ENCODE measurements around the gene CASP4. TPM values are rescaled to one million over a fixed set of nuclear protein-coding genes. Genes with fewer than 3 reads are reported as not detected.
A peak's percentile ranks its signal among the peaks of the same experiment; 100 is the strongest.
"Not testable (repeated sequence)": the region's sequence is repeated elsewhere in the genome, so short reads cannot be mapped to it uniquely, and the experiment has no call there.

CASP4 gene
- total RNA-seq, 2 experiments from 2014 or later = 138 TPM

GRCh38 chr11:104943561-104943960 is 24.8 kb downstream of the CASP4 start:
- Mint-ChIP-seq H3K36me3 (ENCODE audit: low read depth) (peaks cover 70% of the 10 kb centered on the region), H3K4me1 (peaks cover 4% of the 10 kb centered on the region), H3K4me3 (no peak overlapping the region), H3K27ac (peak overlapping the region; percentile 7), H3K9me3 (no peaks in the 10 kb centered on the region), H3K27me3 (no peaks in the 10 kb centered on the region)
- no peak for DNase-seq
- ChIA-PET CTCF (no interaction called here), POLR2A (no interaction called here)

GRCh38 chr11:104934594-104934993 is 33.8 kb downstream of the CASP4 start:
- peaks cover 36% of the 10 kb centered on the region for H3K4me1 Mint-ChIP-seq
- ChIA-PET POLR2A (interaction anchor here (0.6 to 2.1 kb wide), 3 partner anchors 18 to 99 kb away, joined by 3 to 6 read pairs (median 4); no protein-coding TSS in a partner anchor), CTCF (interaction anchor here (0.6 to 2.5 kb wide), 3 partner anchors 9 to 35 kb away, joined by 3 to 8 read pairs (median 3); no protein-coding TSS in a partner anchor)
- H3K27ac Mint-ChIP-seq = peak overlapping the region; percentile 82
- peak overlapping the region; percentile 43 for H3K4me3 Mint-ChIP-seq
- peaks cover 41% of the 10 kb centered on the region for H3K9me3 Mint-ChIP-seq
- peaks cover 57% of the 10 kb centered on the region for H3K36me3 Mint-ChIP-seq (ENCODE audit: low read depth)
- no peaks in the 10 kb centered on the region for H3K27me3 Mint-ChIP-seq
- DNase-seq = no peak

- ChIA-PET CTCF (interaction anchor here (0.6 to 2.5 kb wide), 2 partner anchors 13 to 36 kb away, joined by 3 to 8 read pairs; no protein-coding TSS in a partner anchor), POLR2A (interaction anchor here (0.6 to 2.1 kb wide), 3 partner anchors 17 to 100 kb away, joined by 3 to 6 read pairs (median 4); no protein-coding TSS in a partner anchor)
- peaks cover 36% of the 10 kb centered on the region for H3K4me1 Mint-ChIP-seq
- not testable (repeated sequence) for H3K4me3 Mint-ChIP-seq, DNase-seq, H3K27me3 Mint-ChIP-seq
- peaks cover 62% of the 10 kb centered on the region for H3K36me3 Mint-ChIP-seq (ENCODE audit: low read depth)
- H3K9me3 Mint-ChIP-seq = peaks cover 46% of the 10 kb centered on the region
- peak overlapping the region; percentile 82 for H3K27ac Mint-ChIP-seq
These were observed 34.3 kb downstream of the CASP4 start for GRCh38 chr11:104934073-104934472.

- Mint-ChIP-seq H3K27me3 (no peaks in the 10 kb centered on the region), H3K9me3 (peaks cover 60% of the 10 kb centered on the region), H3K27ac (no peak overlapping the region), H3K4me1 (peaks cover 15% of the 10 kb centered on the region), H3K4me3 (no peak overlapping the region), H3K36me3 (ENCODE audit: low read depth) (peaks cover 81% of the 10 kb centered on the region)
- CTCF ChIA-PET = interaction anchor here (1.4 kb wide), 1 partner anchor 13 kb away, joined by 6 read pairs; no protein-coding TSS in a partner anchor
- no peak for DNase-seq
- POLR2A ChIA-PET = no interaction called here
These were observed 39.6 kb downstream of the CASP4 start for GRCh38 chr11:104928811-104929210.

GRCh38 chr11:104926771-104927611 is 41.4 kb downstream of the CASP4 start:
- DNase-seq = no peak
- POLR2A ChIA-PET = no interaction called here
- Mint-ChIP-seq H3K27ac (no peak overlapping the region), H3K27me3 (no peaks in the 10 kb centered on the region), H3K4me3 (no peak overlapping the region), H3K4me1 (peaks cover 3% of the 10 kb centered on the region), H3K9me3 (peaks cover 60% of the 10 kb centered on the region), H3K36me3 (ENCODE audit: low read depth) (peaks cover 73% of the 10 kb centered on the region)
- CTCF ChIA-PET = no interaction called here

- peaks cover 55% of the 10 kb centered on the region for H3K9me3 Mint-ChIP-seq
- POLR2A ChIA-PET = no interaction called here
These were observed 42.5 kb downstream of the CASP4 start for GRCh38 chr11:104925850-104926249.

GRCh38 chr11:104918113-104918824 is 50.1 kb downstream of the CASP4 start:
- Mint-ChIP-seq H3K9me3 (peaks cover 11% of the 10 kb centered on the region), H3K36me3 (ENCODE audit: low read depth) (peaks cover 12% of the 10 kb centered on the region), H3K4me1 (peaks cover 42% of the 10 kb centered on the region), H3K4me3 (peak overlapping the region; percentile 83), H3K27ac (peak overlapping the region; percentile 74), H3K27me3 (no peaks in the 10 kb centered on the region)
- ChIA-PET CTCF (interaction anchor here (0.8 to 2.1 kb wide), 3 partner anchors 10 to 29 kb away, joined by 3 to 6 read pairs (median 3); partner anchors contain the start of gene CASP12), POLR2A (interaction anchor here (0.8 to 3.2 kb wide), 5 partner anchors 12 to 213 kb away, joined by 3 to 28 read pairs (median 4); partner anchors contain the start of gene CASP12)
- no peak for DNase-seq

More at GRCh38 chr11:104925850-104926249, 42.5 kb downstream of the CASP4 start:
- Mint-ChIP-seq H3K36me3 (ENCODE audit: low read depth) (peaks cover 61% of the 10 kb centered on the region), H3K4me1 (peaks cover 1% of the 10 kb centered on the region), H3K27me3 (no peaks in the 10 kb centered on the region), H3K27ac (no peak overlapping the region), H3K4me3 (no peak overlapping the region)
- no peak for DNase-seq
- CTCF ChIA-PET = interaction anchor here (1.0 kb wide), 1 partner anchor 9 kb away, joined by 3 read pairs; no protein-coding TSS in a partner anchor

- Mint-ChIP-seq H3K36me3 (ENCODE audit: low read depth) (peaks cover 10% of the 10 kb centered on the region), H3K4me3 (peak overlapping the region; percentile 83), H3K9me3 (peaks cover 7% of the 10 kb centered on the region), H3K27me3 (no peaks in the 10 kb centered on the region), H3K4me1 (peaks cover 44% of the 10 kb centered on the region), H3K27ac (peak overlapping the region; percentile 74)
- no peak for DNase-seq
- ChIA-PET POLR2A (interaction anchor here (0.6 to 3.2 kb wide), 6 partner anchors 13 to 303 kb away, joined by 3 to 28 read pairs (median 5); partner anchors contain the start of gene CASP12), CTCF (interaction anchor here (0.8 to 2.1 kb wide), 4 partner anchors 10 to 30 kb away, joined by 3 to 6 read pairs (median 4); partner anchors contain the start of gene CASP12)
These were observed 50.9 kb downstream of the CASP4 start for GRCh38 chr11:104917271-104918112.

- Mint-ChIP-seq H3K27ac (peak overlapping the region; percentile 79), H3K27me3 (no peaks in the 10 kb centered on the region), H3K4me1 (peaks cover 46% of the 10 kb centered on the region), H3K36me3 (ENCODE audit: low read depth) (peaks cover 10% of the 10 kb centered on the region), H3K4me3 (peak overlapping the region; percentile 83), H3K9me3 (peaks cover under 1% of the 10 kb centered on the region)
- DNase-seq = no peak
- POLR2A ChIA-PET = interaction anchor here (1.2 to 3.2 kb wide), 6 partner anchors 18 to 211 kb away, joined by 3 to 28 read pairs (median 6); partner anchors contain the start of genes CASP12 and CASP4
- CTCF ChIA-PET = interaction anchor here (0.6 to 2.1 kb wide), 5 partner anchors 9 to 386 kb away, joined by 3 to 6 read pairs (median 3); partner anchors contain the start of gene CASP12
These were observed 51.9 kb downstream of the CASP4 start for GRCh38 chr11:104916442-104916841.

- no peak for DNase-seq
- ChIA-PET CTCF (no interaction called here), POLR2A (no interaction called here)
- Mint-ChIP-seq H3K36me3 (ENCODE audit: low read depth) (peaks cover 25% of the 10 kb centered on the region), H3K4me1 (peaks cover 41% of the 10 kb centered on the region), H3K27me3 (no peaks in the 10 kb centered on the region), H3K4me3 (no peak overlapping the region), H3K27ac (no peak overlapping the region), H3K9me3 (peaks cover 7% of the 10 kb centered on the region)
These were observed 56.3 kb downstream of the CASP4 start for GRCh38 chr11:104912102-104912501.

- H3K4me3 Mint-ChIP-seq = no peak overlapping the region
- CTCF ChIA-PET = interaction anchor here (1.7 kb wide), 1 partner anchor 9 kb away, joined by 6 read pairs; no protein-coding TSS in a partner anchor
- peak overlapping the region; percentile 69 for H3K27ac Mint-ChIP-seq
- H3K4me1 Mint-ChIP-seq = peaks cover 25% of the 10 kb centered on the region
- H3K27me3 Mint-ChIP-seq = no peaks in the 10 kb centered on the region
- H3K9me3 Mint-ChIP-seq = peaks cover 17% of the 10 kb centered on the region
- peaks cover 52% of the 10 kb centered on the region for H3K36me3 Mint-ChIP-seq (ENCODE audit: low read depth)
- POLR2A ChIA-PET = interaction anchor here (1.0 to 2.3 kb wide), 7 partner anchors 10 to 203 kb away, joined by 3 to 11 read pairs (median 3); partner anchors contain the start of gene CASP12
- DNase-seq = no peak
These were observed 60.2 kb downstream of the CASP4 start for GRCh38 chr11:104908186-104908531.

Data from activated CD4-positive, alpha-beta memory T cell treated with anti-CD3 and anti-CD28 coated beads, Interleukin-2, amount 10 ng/mL, durations not matched to agents 7 days and 5 days (primary cell).